Esophagus squamous epithelium (tissue), 5 donors: ENCODE data around the gene TM9SF2. TPM values are rescaled to one million over a fixed set of nuclear protein-coding genes. Genes with fewer than 3 reads are reported as not detected.
"Not testable (repeated sequence)": the region's sequence is repeated elsewhere in the genome, so short reads cannot be mapped to it uniquely, and the experiment has no call there.

Experiments
- DNase-seq: peaks from one replicate; lab custom pipeline; 2025; lab: John Stamatoyannopoulos, UW
- H3K27ac ChIP-seq, 4 donors: fragments of 200-600 bp; sonication (generic); one replicate each; pipeline ENCODE4 v1.5.1; 2016 to 2019; ENCODE audit warnings: mild to moderate bottlenecking in 1 of 4
- H3K27me3 ChIP-seq, 4 donors: fragments of 200-600 bp; sonication (generic); 1 replicate in 3 of 4; 2 replicates in 1 of 4; pipeline versions ENCODE4 v1.5.1 to v1.6.0; 2017 to 2021; ENCODE audit warnings: antibody characterized with exemption in 1 of 4
- H3K36me3 ChIP-seq, 3 donors: fragments of 200-600 bp; sonication (generic); one replicate each; pipeline ENCODE4 v1.5.1; 2016 to 2019
- H3K4me1 ChIP-seq, 3 donors: fragments of 200-600 bp; sonication (generic); one replicate each; pipeline ENCODE4 v1.5.1; 2017 to 2019
- H3K4me3 ChIP-seq, 4 donors: fragments of 200-600 bp; sonication (generic); 1 replicate in 3 of 4; 2 replicates in 1 of 4; pipeline ENCODE4 v1.5.1; 2016 to 2019; ENCODE audit warnings: mild to moderate bottlenecking in 2 of 4, moderate library complexity in 1 of 4
- H3K9me3 ChIP-seq, 3 donors: fragments of 200-600 bp; sonication (generic); one replicate each; pipeline ENCODE4 v1.5.1; 2016 to 2019
- CTCF ChIP-seq, 6 experiments: fragments of 450-650 bp in 4 of 6; fragments of 200-600 bp in 2 of 6; sonication (generic) in 2 of 6; IDR thresholded peaks; one replicate each; pipeline ENCODE4 v1.5.1; 2016 to 2019; ENCODE audit warnings: antibody characterized with exemption in 6 of 6, mild to moderate bottlenecking in 4 of 6, moderate library complexity in 4 of 6
- POLR2A ChIP-seq, 4 donors: fragments of 450-650 bp; IDR thresholded peaks; one replicate each; pipeline ENCODE4 v1.6.1; 2017; ENCODE audit warnings: antibody characterized with exemption in 4 of 4, mild to moderate bottlenecking in 4 of 4, moderate library complexity in 3 of 4
- WGBS, 2 donors: methylation state at CpG; one replicate each; pipeline ENCODE4 v1.1.5; 2018; 5-methylcytosine and 5-hydroxymethylcytosine counted together
- intact Hi-C: fragments of 100-400 bp; cut with DNase I; formaldehyde crosslinking; loops from one replicate; pipeline ENCODE4 v1.15.0; 2022
- total RNA-seq, 4 donors: library from RNA; depleted of rRNA; stranded (reverse); fragments of >200 nt; gene quantifications; one replicate each; pipeline ENCODE4 v1.1.0, GENCODE V29; 2016
- donor health status: DM: yes; HTN: yes; CAD: no.

The TM9SF2 gene
- total RNA-seq, 4 donors from 2014 or later = 60.5 to 118 (median 79.0) TPM

GRCh38 chr13:99566125-99567083 lies 65.1 kb downstream of the TM9SF2 start:
- no peak overlapping the region for H3K27ac ChIP-seq
- no peaks in the 10 kb centered on the region for H3K27me3 ChIP-seq
- 67 to 91% methylated on average over 18 to 29 of the region's 37 CpGs for WGBS, 2 donors
- no peak overlapping the region for H3K4me3 ChIP-seq
- no peak for TF ChIP-seq POLR2A (IDR thresholded peaks at IDR 0.05)
- TF ChIP-seq CTCF (IDR thresholded peaks at IDR 0.05) = no peak
- no peak for DNase-seq
- intact Hi-C loops = no loop called here
- no peaks in the 10 kb centered on the region for H3K4me1 ChIP-seq
- H3K9me3 ChIP-seq = peaks cover 0 to 9% (median 0%) of the 10 kb centered on the region in 3 donors
- H3K36me3 ChIP-seq = peaks cover 0 to 42% (median 9%) of the 10 kb centered on the region in 3 donors

GRCh38 chr13:99568901-99569300 lies 67.6 kb downstream of the TM9SF2 start:
- H3K27me3 ChIP-seq, H3K9me3 ChIP-seq, H3K4me3 ChIP-seq, H3K4me1 ChIP-seq, DNase-seq, H3K27ac ChIP-seq, intact Hi-C loops: not testable (repeated sequence)
- peaks cover 0 to 19% (median 0%) of the 10 kb centered on the region in 3 donors for H3K36me3 ChIP-seq
- whole genome bisulfite sequencing, 2 donors = 94 to 95% methylated on average over 2 to 4 of the region's 6 CpGs

- H3K4me1 ChIP-seq = no peaks in the 10 kb centered on the region
- H3K27ac ChIP-seq = no peak overlapping the region
- H3K4me3 ChIP-seq = no peak overlapping the region
- no peak for DNase-seq
- peaks cover 0 to 9% (median 0%) of the 10 kb centered on the region in 4 donors for H3K27me3 ChIP-seq
- peaks cover 0 to 9% (median 0%) of the 10 kb centered on the region in 3 donors for H3K9me3 ChIP-seq
- WGBS, 2 donors = 75 to 85% methylated on average over 7 to 8 of the region's 8 CpGs
- TF ChIP-seq POLR2A (IDR thresholded peaks at IDR 0.05) (no peak), CTCF (IDR thresholded peaks at IDR 0.05) (no peak)
- no peaks in the 10 kb centered on the region for H3K36me3 ChIP-seq
- intact Hi-C loops = no loop called here
Measured at GRCh38 chr13:99572131-99572530, 70.9 kb downstream of the TM9SF2 start.

GRCh38 chr13:99572921-99573320 lies 71.6 kb downstream of the TM9SF2 start:
- DNase-seq = no peak
- peaks cover 0 to 9% (median 0%) of the 10 kb centered on the region in 3 donors for H3K9me3 ChIP-seq
- H3K4me1 ChIP-seq = no peaks in the 10 kb centered on the region
- H3K4me3 ChIP-seq = no peak overlapping the region
- no peak for TF ChIP-seq CTCF (IDR thresholded peaks at IDR 0.05)
- TF ChIP-seq POLR2A (IDR thresholded peaks at IDR 0.05) = no peak
- H3K27me3 ChIP-seq = peaks cover 0 to 9% (median 0%) of the 10 kb centered on the region in 4 donors
- H3K27ac ChIP-seq = no peak overlapping the region
- intact Hi-C loops = no loop called here
- whole genome bisulfite sequencing, 2 donors = 75 to 80% methylated on average over 13 of the region's 13 CpGs
- H3K36me3 ChIP-seq = no peaks in the 10 kb centered on the region

- intact Hi-C loops = no loop called here
- H3K27ac ChIP-seq = no peak overlapping the region
- no peaks in the 10 kb centered on the region for H3K36me3 ChIP-seq
- no peak for DNase-seq
- H3K9me3 ChIP-seq = no peaks in the 10 kb centered on the region
- no peaks in the 10 kb centered on the region for H3K4me1 ChIP-seq
- no peak overlapping the region for H3K4me3 ChIP-seq
- no peak for TF ChIP-seq CTCF (IDR thresholded peaks at IDR 0.05)
- WGBS, 2 donors = 65 to 87% methylated on average over 4 to 8 of the region's 18 CpGs
- H3K27me3 ChIP-seq = peaks cover 0 to 9% (median 0%) of the 10 kb centered on the region in 4 donors
Measured at GRCh38 chr13:99575376-99576120, 74.3 kb downstream of the TM9SF2 start.
